ENCODE measurements around the gene PTGES3L. TPM values are rescaled to one million over a fixed set of nuclear protein-coding genes. Genes with fewer than 3 reads are reported as not detected.
"Not testable (repeated sequence)": the region's sequence is repeated elsewhere in the genome, so short reads cannot be mapped to it uniquely, and the experiment has no call there.

Gene PTGES3L
- total RNA-seq, 1 donor, result under 0.01 TPM

DNA sequence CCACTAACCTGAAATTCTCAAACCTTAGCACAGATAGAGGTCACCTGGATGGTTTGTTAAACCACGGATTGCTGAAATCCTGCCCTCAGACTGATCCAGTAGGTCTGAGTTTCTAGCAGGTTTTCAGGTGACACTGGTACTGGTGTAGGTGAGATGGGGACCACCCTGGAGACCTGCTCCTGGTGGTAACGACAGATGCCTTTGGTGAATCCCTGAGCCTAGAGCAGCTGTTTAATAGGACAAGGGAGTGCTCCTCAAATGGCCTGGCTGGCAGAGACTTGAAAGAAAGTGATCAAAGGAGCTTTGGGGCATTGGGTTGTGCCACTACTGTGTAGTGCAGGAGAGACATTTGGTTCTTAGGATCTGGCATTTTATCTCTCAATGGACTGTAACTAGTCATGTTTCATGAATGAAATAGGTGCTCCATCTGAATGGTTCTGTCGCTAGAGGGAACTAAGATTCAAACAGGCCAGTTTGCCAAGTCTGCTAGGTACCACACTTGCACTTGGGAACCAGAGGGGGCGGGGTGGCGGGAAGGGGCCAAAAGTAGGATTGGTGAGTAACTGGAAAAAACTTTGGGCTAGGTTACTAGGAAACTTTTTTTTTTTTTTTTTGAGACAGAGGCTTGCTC lies 23.8 kb upstream of the PTGES3L start:
- Histone ChIP-seq H3K4me3 (ENCODE audit: insufficient read depth, low read length) (no peak overlapping the region), H3K36me3 (ENCODE audit: insufficient read depth, low read length) (peaks cover 39% of the 10 kb centered on the region), H3K4me2 (ENCODE audit: insufficient read depth, low read length) (no peak overlapping the region), H3K4me1 (ENCODE audit: insufficient read depth, low read length) (peaks cover 35% of the 10 kb centered on the region), H3K27ac (ENCODE audit: low read depth, low read length) (peak overlapping the region; percentile 56), H2AFZ (ENCODE audit: low read length) (no peak overlapping the region), H3K79me2 (ENCODE audit: insufficient read depth, low read length) (peaks cover 27% of the 10 kb centered on the region), H4K20me1 (ENCODE audit: insufficient read depth, low read length) (peaks cover 27% of the 10 kb centered on the region), H3K9me3 (ENCODE audit: low read depth, low read length) (no peaks in the 10 kb centered on the region), H3K27me3 (ENCODE audit: insufficient read depth, low read length) (no peaks in the 10 kb centered on the region)
- DNase-seq (ENCODE audit: insufficient read length, low spot score, missing footprints), result no peak
- TF ChIP-seq, protein P1, sequence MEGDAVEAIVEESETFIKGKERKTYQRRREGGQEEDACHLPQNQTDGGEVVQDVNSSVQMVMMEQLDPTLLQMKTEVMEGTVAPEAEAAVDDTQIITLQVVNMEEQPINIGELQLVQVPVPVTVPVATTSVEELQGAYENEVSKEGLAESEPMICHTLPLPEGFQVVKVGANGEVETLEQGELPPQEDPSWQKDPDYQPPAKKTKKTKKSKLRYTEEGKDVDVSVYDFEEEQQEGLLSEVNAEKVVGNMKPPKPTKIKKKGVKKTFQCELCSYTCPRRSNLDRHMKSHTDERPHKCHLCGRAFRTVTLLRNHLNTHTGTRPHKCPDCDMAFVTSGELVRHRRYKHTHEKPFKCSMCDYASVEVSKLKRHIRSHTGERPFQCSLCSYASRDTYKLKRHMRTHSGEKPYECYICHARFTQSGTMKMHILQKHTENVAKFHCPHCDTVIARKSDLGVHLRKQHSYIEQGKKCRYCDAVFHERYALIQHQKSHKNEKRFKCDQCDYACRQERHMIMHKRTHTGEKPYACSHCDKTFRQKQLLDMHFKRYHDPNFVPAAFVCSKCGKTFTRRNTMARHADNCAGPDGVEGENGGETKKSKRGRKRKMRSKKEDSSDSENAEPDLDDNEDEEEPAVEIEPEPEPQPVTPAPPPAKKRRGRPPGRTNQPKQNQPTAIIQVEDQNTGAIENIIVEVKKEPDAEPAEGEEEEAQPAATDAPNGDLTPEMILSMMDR (IDR thresholded peaks at IDR 0.05; ENCODE audit: extremely low read depth, low read depth, low read length), result no peak

DNA sequence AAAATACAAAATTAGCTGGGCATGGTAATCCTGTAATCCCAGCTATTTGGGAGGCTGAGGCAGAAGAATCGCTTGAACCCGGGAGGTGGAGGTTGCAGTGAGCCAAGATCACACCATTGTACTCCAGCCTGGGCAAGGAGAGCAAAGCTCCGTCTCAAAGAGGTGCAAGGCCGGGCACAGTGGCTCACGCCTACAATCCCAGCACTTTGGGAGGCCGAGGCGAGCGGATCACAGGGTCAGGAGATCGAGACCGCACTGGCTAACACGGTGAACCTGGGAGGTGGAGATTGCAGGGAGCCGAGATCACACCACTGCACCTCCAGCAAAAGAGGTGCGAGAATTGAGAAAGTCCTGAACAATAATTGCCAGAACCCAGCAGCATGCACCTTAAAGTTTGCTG lies 21.0 kb upstream of the PTGES3L start:
- DNase-seq (ENCODE audit: insufficient read length, low spot score, missing footprints); H2AFZ ChIP-seq (ENCODE audit: low read length); H3K27me3 ChIP-seq (ENCODE audit: insufficient read depth, low read length); H3K4me3 ChIP-seq (ENCODE audit: insufficient read depth, low read length); H3K9me3 ChIP-seq (ENCODE audit: low read depth, low read length); H3K4me2 ChIP-seq (ENCODE audit: insufficient read depth, low read length): not testable (repeated sequence)
- H4K20me1 ChIP-seq (ENCODE audit: insufficient read depth, low read length), result peaks cover 30% of the 10 kb centered on the region
- H3K4me1 ChIP-seq (ENCODE audit: insufficient read depth, low read length), result peaks cover 43% of the 10 kb centered on the region
- peaks cover 39% of the 10 kb centered on the region for H3K36me3 ChIP-seq (ENCODE audit: insufficient read depth, low read length)
- peaks cover 27% of the 10 kb centered on the region for H3K79me2 ChIP-seq (ENCODE audit: insufficient read depth, low read length)
- H3K27ac ChIP-seq (ENCODE audit: low read depth, low read length), result peak overlapping the region; percentile 19

DNA sequence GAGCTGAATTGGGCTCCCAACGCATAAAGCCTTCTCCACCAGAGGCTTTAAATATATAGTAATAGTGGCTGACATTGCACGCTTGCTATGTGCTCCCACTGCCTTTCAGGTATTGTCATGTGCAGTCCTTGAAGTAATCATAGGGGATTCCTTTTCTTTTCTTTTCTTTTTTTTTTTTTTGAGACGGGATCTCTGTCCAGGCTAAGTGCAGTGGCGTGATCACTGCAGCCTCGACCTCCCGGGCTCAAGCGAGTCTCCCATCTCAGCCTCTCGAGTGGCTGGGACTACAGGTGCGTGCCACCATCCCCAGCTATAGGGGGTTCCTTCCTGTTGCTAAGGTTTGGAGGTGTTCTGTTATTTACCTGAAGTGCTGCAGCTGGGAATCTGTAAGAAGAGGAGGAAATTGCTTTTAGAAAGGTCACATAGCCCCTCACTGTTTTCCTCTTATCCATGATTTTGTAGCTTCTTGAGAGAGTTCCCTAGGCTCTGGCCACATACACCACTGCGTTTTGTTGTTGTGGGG lies 19.2 kb upstream of the PTGES3L start:
- TF ChIP-seq, protein P1 (IDR thresholded peaks at IDR 0.05; ENCODE audit: extremely low read depth, low read depth, low read length), result no peak
- Histone ChIP-seq H3K4me3 (ENCODE audit: insufficient read depth, low read length) (peak overlapping the region; percentile 92), H3K79me2 (ENCODE audit: insufficient read depth, low read length) (peaks cover 27% of the 10 kb centered on the region), H3K4me1 (ENCODE audit: insufficient read depth, low read length) (peaks cover 39% of the 10 kb centered on the region), H3K9me3 (ENCODE audit: low read depth, low read length) (no peaks in the 10 kb centered on the region), H3K27me3 (ENCODE audit: insufficient read depth, low read length) (no peaks in the 10 kb centered on the region), H4K20me1 (ENCODE audit: insufficient read depth, low read length) (peaks cover 30% of the 10 kb centered on the region), H2AFZ (ENCODE audit: low read length) (no peak overlapping the region), H3K36me3 (ENCODE audit: insufficient read depth, low read length) (peaks cover 39% of the 10 kb centered on the region), H3K4me2 (ENCODE audit: insufficient read depth, low read length) (peak overlapping the region; percentile 82), H3K27ac (ENCODE audit: low read depth, low read length) (peak overlapping the region; percentile 94)
- no peak for DNase-seq (ENCODE audit: insufficient read length, low spot score, missing footprints)

DNA sequence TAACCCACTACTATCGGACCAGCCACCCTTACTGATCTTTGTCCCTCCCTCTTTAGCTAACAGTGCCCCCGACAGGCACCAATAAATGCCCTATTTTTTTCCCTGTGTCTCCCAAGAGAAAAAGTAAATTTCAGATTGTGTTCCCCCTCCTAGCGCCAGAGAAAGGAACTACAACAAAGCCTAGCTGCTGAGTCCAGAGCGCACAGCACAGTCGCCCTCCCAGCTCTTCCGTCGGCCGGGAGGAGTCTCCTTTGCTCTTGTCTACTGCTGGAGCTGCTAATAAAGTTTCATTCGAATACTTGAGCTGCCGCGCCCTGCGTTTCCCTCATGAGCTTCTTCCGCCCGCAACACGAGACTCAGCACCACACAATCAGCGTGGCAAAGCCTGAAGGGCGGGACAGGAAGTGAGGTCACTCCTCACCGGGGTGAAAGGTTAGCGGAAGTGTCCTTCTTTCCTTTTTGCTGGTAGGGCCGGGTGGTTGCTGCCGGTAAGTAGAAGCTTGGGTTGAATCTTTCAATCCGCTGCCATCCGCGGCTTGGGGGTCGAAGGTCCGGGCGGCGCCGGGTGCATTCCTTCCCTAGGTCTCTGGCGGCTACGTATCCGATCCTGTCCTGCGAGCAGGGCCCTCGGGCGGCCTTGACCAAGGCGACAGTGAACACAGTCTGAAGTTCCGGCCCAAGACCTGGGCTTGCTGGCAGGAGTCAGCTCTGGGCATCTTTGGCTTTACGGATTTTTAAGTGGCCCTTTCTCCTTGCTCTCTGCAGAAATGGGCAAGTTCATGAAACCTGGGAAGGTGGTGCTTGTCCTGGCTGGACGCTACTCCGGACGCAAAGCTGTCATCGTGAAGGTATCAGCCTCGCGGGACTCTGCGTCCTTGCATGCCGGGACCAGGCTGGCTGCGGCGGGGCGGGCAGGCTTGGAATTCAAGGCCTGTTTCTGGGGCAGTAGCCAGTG lies 18.4 kb upstream of the PTGES3L start, which contains the start of gene RPL27:
TSS of gene RPL27 (plus strand) at position 436 of the 955 bp plus-strand sequence. CDS start at position 768, 332 bp downstream.
- H3K9me3 ChIP-seq (ENCODE audit: low read depth, low read length), result no peaks in the 10 kb centered on the region
- TF ChIP-seq, protein P1 (IDR thresholded peaks at IDR 0.05; ENCODE audit: extremely low read depth, low read depth, low read length), result peak; percentile 86
- no peaks in the 10 kb centered on the region for H3K27me3 ChIP-seq (ENCODE audit: insufficient read depth, low read length)
- peak within 1 kb of the TSS; percentile 92 for H3K4me3 ChIP-seq (ENCODE audit: insufficient read depth, low read length)
- H3K79me2 ChIP-seq (ENCODE audit: insufficient read depth, low read length), result peaks cover 30% of the 10 kb centered on the region
- H4K20me1 ChIP-seq (ENCODE audit: insufficient read depth, low read length), result peaks cover 24% of the 10 kb centered on the region
- peaks cover 32% of the 10 kb centered on the region for H3K4me1 ChIP-seq (ENCODE audit: insufficient read depth, low read length)
- peak within 1 kb of the TSS; percentile 62 for H2AFZ ChIP-seq (ENCODE audit: low read length)
- peak; percentile 92 for DNase-seq (ENCODE audit: insufficient read length, low spot score, missing footprints)
- peak within 1 kb of the TSS; percentile 92 for H3K4me2 ChIP-seq (ENCODE audit: insufficient read depth, low read length)
- peaks cover 39% of the 10 kb centered on the region for H3K36me3 ChIP-seq (ENCODE audit: insufficient read depth, low read length)
- H3K27ac ChIP-seq (ENCODE audit: low read depth, low read length), result peak within 1 kb of the TSS; percentile 94
